Caco-2 (cell line): ENCODE measurements around the gene FAM118A. TPM values are rescaled to one million over a fixed set of nuclear protein-coding genes. Genes with fewer than 3 reads are reported as not detected.
"Not testable (repeated sequence)": the region's sequence is repeated elsewhere in the genome, so short reads cannot be mapped to it uniquely, and the experiment has no call there.

Experiments
- Bru-seq: library from RNA; stranded (reverse); fragments of 400-500 nt; gene quantifications from one replicate; lab custom pipeline; 2021; lab: Mats Ljungman, UMichigan
- BruChase-seq, 2 experiments: library from RNA; stranded (reverse); fragments of 400-500 nt; gene quantifications; one replicate each; lab custom pipeline; 2021; lab: Mats Ljungman, UMichigan
- BruUV-seq: library from RNA; stranded (reverse); fragments of 400-500 nt; replicated peaks from 2 replicates; lab custom pipeline; 2021; lab: Mats Ljungman, UMichigan
- CTCF ChIA-PET: fragments of 300-600 bp; sonication (Branson Sonifier 250); formaldehyde crosslinking; loops from one replicate; lab custom pipeline; 2022; ENCODE audit warnings: antibody characterized with exemption; lab: Charles Lee
- POLR2A ChIA-PET: fragments of 300-600 bp; sonication (Branson Sonifier 250); formaldehyde crosslinking; loops from one replicate; lab custom pipeline; 2022; ENCODE audit warnings: antibody characterized with exemption; lab: Charles Lee
- DNase-seq, 2 experiments: peaks; one replicate each; pipeline versions ENCODE4 v3.0.0 to v3.0.0-alpha.2; 2020 to 2022
- H3K27me3 ChIP-seq: replicated peaks from 2 replicates; pipeline ENCODE4 v1.6.0; 2011; ENCODE audit warnings: low read length; ENCODE audit not compliant: control insufficient read depth, insufficient read depth
- H3K36me3 ChIP-seq: 2 replicates; pipeline ENCODE4 v1.5.1; 2011; ENCODE audit warnings: low read length; ENCODE audit not compliant: control insufficient read depth, insufficient read depth
- H3K4me1 ChIP-seq: fragments of 250-450 bp; sonication (Bioruptor Pico); 2 replicates; pipeline ENCODE4 v1.5.1; 2020; ENCODE audit warnings: mild to moderate bottlenecking
- H3K4me3 ChIP-seq: 2 replicates; pipeline ENCODE4 v1.5.1; 2011; ENCODE audit warnings: low read depth, mild to moderate bottlenecking, control low read depth, low read length
- H3K9me3 ChIP-seq: fragments of 250-450 bp; sonication (Bioruptor Pico); 2 replicates; pipeline ENCODE4 v1.5.1; 2020; ENCODE audit warnings: mild to moderate bottlenecking, moderate library complexity
- H3K27ac Mint-ChIP-seq: one replicate; pipeline ENCODE4 v1.8.0; 2022; ENCODE audit warnings: mixed read lengths; ENCODE audit not compliant: unreplicated experiment
- H3K27me3 Mint-ChIP-seq: one replicate; pipeline ENCODE4 v1.8.0; 2022; ENCODE audit warnings: mixed read lengths; ENCODE audit not compliant: insufficient read depth, unreplicated experiment
- H3K36me3 Mint-ChIP-seq: one replicate; pipeline ENCODE4 v1.8.0; 2022; ENCODE audit warnings: mild to moderate bottlenecking, mixed read lengths; ENCODE audit not compliant: insufficient read depth, unreplicated experiment
- H3K4me1 Mint-ChIP-seq: one replicate; pipeline ENCODE4 v1.8.0; 2022; ENCODE audit warnings: low read depth, mixed read lengths; ENCODE audit not compliant: unreplicated experiment
- H3K4me3 Mint-ChIP-seq: one replicate; pipeline ENCODE4 v1.8.0; 2022; ENCODE audit warnings: mild to moderate bottlenecking, moderate library complexity, mixed read lengths; ENCODE audit not compliant: unreplicated experiment
- H3K9me3 Mint-ChIP-seq: one replicate; pipeline ENCODE4 v1.8.0; 2022; ENCODE audit warnings: mixed read lengths; ENCODE audit not compliant: unreplicated experiment
- CTCF ChIP-seq, 2 experiments: fragments of 200-600 bp in 1 of 2; IDR thresholded peaks; 1 replicate in 1 of 2; 2 replicates in 1 of 2; pipeline versions ENCODE4 v1.5.1 to v1.8.0; 2011 to 2022; ENCODE audit warnings: antibody characterized with exemption in 1 of 2, control low read depth in 1 of 2, inconsistent platforms in 1 of 2, low read depth in 1 of 2, low read length in 1 of 2, mild to moderate bottlenecking in 1 of 2, moderate library complexity in 1 of 2; ENCODE audit not compliant: insufficient read depth in 1 of 2, severe bottlenecking in 1 of 2, unreplicated experiment in 1 of 2
- intact Hi-C: fragments of 100-400 bp; cut with micrococcal nuclease; formaldehyde crosslinking; loops from one replicate; pipeline ENCODE4 v1.10.0; 2022; ENCODE audit not compliant: unreplicated experiment
- long read RNA-seq: library from polyadenylated mRNA; stranded (forward); transcript quantifications from one replicate; pipeline ENCODE4 v2.0.0, GENCODE V29; 2022
- total RNA-seq: library from RNA; stranded (reverse); gene quantifications from 2 replicates; pipeline ENCODE4 v1.2.3, GENCODE V29; 2022

Gene FAM118A
- total RNA-seq (120 and 131 TPM in 2 replicates), Bru-seq, nascent RNA (percentile 91 among the genes with signal in this experiment), BruChase-seq, experiment 1, labeled RNA remaining after a 2-hour chase (percentile 95 among the genes with signal in this experiment), BruChase-seq, experiment 2, labeled RNA remaining after a 6-hour chase (percentile 92 among the genes with signal in this experiment)
- long read RNA-seq, partial matches to known transcripts, result 4 of 90 reads
- long read RNA-seq, other reads (novel, unspliced or antisense), result 85 of 90 reads

- POLR2A ChIA-PET, result interaction anchor here (0.6 to 1.1 kb wide), 2 partner anchors 36 to 146 kb away, joined by 3 to 5 read pairs; partner anchors contain the start of gene NUP50
- TF ChIP-seq CTCF (IDR thresholded peaks at IDR 0.05; ENCODE audit: insufficient read depth in 1 of 2, low read depth in 1 of 2, low read length in 1 of 2, severe bottlenecking in 1 of 2, unreplicated experiment in 1 of 2), result no peak
- Histone ChIP-seq H3K4me1 (peaks cover 68% of the 10 kb centered on the region), H3K36me3 (0 out of 2 replicates have a peak, but pooled peaks cover 1% of the 10 kb centered on the region), H3K4me3 (peak within 1 kb of the TSS; percentile 73), H3K9me3 (no peaks in the 10 kb centered on the region), H3K27me3 (no peaks in the 10 kb centered on the region)
- peak within 1 kb of the TSS; percentile 90 for H3K27ac Mint-ChIP-seq
- peak within 1 kb of the TSS; percentile 81 for H3K4me3 Mint-ChIP-seq
- DNase-seq, result peak; percentile 95 to 98
- H3K36me3 Mint-ChIP-seq, result peaks cover 28% of the 10 kb centered on the region
- BruUV-seq, result no TSS peak
- CTCF ChIA-PET, result no interaction called here
- H3K27me3 Mint-ChIP-seq, result no peaks in the 10 kb centered on the region
- H3K4me1 Mint-ChIP-seq, result peaks cover 61% of the 10 kb centered on the region
- H3K9me3 Mint-ChIP-seq, result no peaks in the 10 kb centered on the region
- intact Hi-C loops, result loop anchor here (1.0 kb wide), 1 partner anchor 36 kb away; no protein-coding TSS in a partner anchor
These were observed at the start of gene FAM118A for GRCh38 chr22:45309422-45310227. Gene FAM118A, plus strand, starts transcription at chr22:45309934. Its CDS starts 12,446 bp downstream, at chr22:45322380.

- H3K36me3 ChIP-seq, H3K27me3 ChIP-seq, H3K4me3 Mint-ChIP-seq, H3K36me3 Mint-ChIP-seq, intact Hi-C loops, DNase-seq, H3K27me3 Mint-ChIP-seq, POLR2A ChIA-PET, BruUV-seq, H3K4me3 ChIP-seq, H3K9me3 Mint-ChIP-seq, CTCF ChIA-PET, H3K4me1 Mint-ChIP-seq, H3K9me3 ChIP-seq: not testable (repeated sequence)
- H3K27ac Mint-ChIP-seq, result peak overlapping the region; percentile 34
- peaks cover 12% of the 10 kb centered on the region for H3K4me1 ChIP-seq
These were observed 49.4 kb upstream of the FAM118A start for GRCh38 chr22:45260395-45260759.

GRCh38 chr22:45261407-45262088 is 48.2 kb upstream of the FAM118A start:
- H3K27me3 ChIP-seq, result no peaks in the 10 kb centered on the region
- CTCF ChIA-PET, result interaction anchor here (0.6 kb wide), 1 partner anchor 119 kb away, joined by 4 read pairs; no protein-coding TSS in a partner anchor
- POLR2A ChIA-PET, result interaction anchor here (0.9 kb wide), 1 partner anchor 110 kb away, joined by 3 read pairs; no protein-coding TSS in a partner anchor
- no peak for DNase-seq
- Mint-ChIP-seq H3K27ac (peak overlapping the region; percentile 63), H3K4me1 (peaks cover 9% of the 10 kb centered on the region), H3K36me3 (no peaks in the 10 kb centered on the region), H3K9me3 (no peaks in the 10 kb centered on the region), H3K27me3 (no peaks in the 10 kb centered on the region), H3K4me3 (no peak overlapping the region)
- BruUV-seq, result no TSS peak
- H3K36me3 ChIP-seq, result no peaks in the 10 kb centered on the region
- H3K4me3 ChIP-seq, result no peak overlapping the region
- no peaks in the 10 kb centered on the region for H3K9me3 ChIP-seq
- no peak for TF ChIP-seq CTCF (IDR thresholded peaks at IDR 0.05; ENCODE audit: insufficient read depth in 1 of 2, low read depth in 1 of 2, low read length in 1 of 2, severe bottlenecking in 1 of 2, unreplicated experiment in 1 of 2)
- peaks cover 12% of the 10 kb centered on the region for H3K4me1 ChIP-seq
- intact Hi-C loops, result no loop called here
